Glutamatergic neuron (in vitro differentiated cells): Measurements from ENCODE around the gene CD3G. TPM values are rescaled to one million over a fixed set of nuclear protein-coding genes. Genes with fewer than 3 reads are reported as not detected.
A peak's percentile ranks its signal among the peaks of the same experiment; 100 is the strongest.

Experiments used
- DNase-seq: peaks from one replicate; pipeline ENCODE4 v3.0.0; 2022
- H3K27ac Mint-ChIP-seq: one replicate; pipeline ENCODE4 v1.8.0; 2020; ENCODE audit warnings: mild to moderate bottlenecking, mixed read lengths, inconsistent platforms; ENCODE audit not compliant: unreplicated experiment
- H3K27me3 Mint-ChIP-seq: one replicate; pipeline ENCODE4 v1.8.0; 2020; ENCODE audit warnings: mild to moderate bottlenecking, moderate library complexity, mixed read lengths, inconsistent platforms; ENCODE audit not compliant: unreplicated experiment
- H3K36me3 Mint-ChIP-seq: one replicate; pipeline ENCODE4 v1.8.0; 2020; ENCODE audit warnings: mild to moderate bottlenecking, mixed read lengths, inconsistent platforms; ENCODE audit not compliant: unreplicated experiment
- H3K4me1 Mint-ChIP-seq: one replicate; pipeline ENCODE4 v1.8.0; 2020; ENCODE audit warnings: mild to moderate bottlenecking, low read depth, mixed read lengths, inconsistent platforms; ENCODE audit not compliant: unreplicated experiment
- H3K4me3 Mint-ChIP-seq: one replicate; pipeline ENCODE4 v1.8.0; 2020; ENCODE audit warnings: mild to moderate bottlenecking, mixed read lengths, inconsistent platforms; ENCODE audit not compliant: unreplicated experiment
- H3K9me3 Mint-ChIP-seq: one replicate; pipeline ENCODE4 v1.8.0; 2020; ENCODE audit warnings: mild to moderate bottlenecking, moderate library complexity, mixed read lengths, inconsistent platforms; ENCODE audit not compliant: unreplicated experiment
- CTCF ChIP-seq: fragments of 200-600 bp; sonication (generic); IDR thresholded peaks from one replicate; pipeline ENCODE4 v1.5.0; 2021; ENCODE audit not compliant: partially characterized antibody, unreplicated experiment
- total RNA-seq: library from RNA; stranded (reverse); fragmentation: NEBNext Ultra II Directional; extraction: Animal tissue kit (Norgen Biotek cat#: 25700); gene quantifications from one replicate; pipeline ENCODE4 v1.2.1, GENCODE V29; 2021; ENCODE audit not compliant: unreplicated experiment

CD3G gene
- total RNA-seq, 1 donor from 2014 or later, result 0.39 TPM

- DNase-seq, result no peak
- no peak for TF ChIP-seq CTCF
- Mint-ChIP-seq H3K4me3 (no peak overlapping the region), H3K36me3 (no peaks in the 10 kb centered on the region), H3K27ac (no peak overlapping the region), H3K27me3 (peaks cover 5% of the 10 kb centered on the region), H3K9me3 (peaks cover 5% of the 10 kb centered on the region), H3K4me1 (peaks cover 22% of the 10 kb centered on the region)
Measured at GRCh38 chr11:118310781-118311485, 33.2 kb upstream of the CD3G start.

GRCh38 chr11:118311518-118311917 is 32.6 kb upstream of the CD3G start:
- no peaks in the 10 kb centered on the region for H3K36me3 Mint-ChIP-seq
- TF ChIP-seq CTCF, result no peak
- no peak overlapping the region for H3K4me3 Mint-ChIP-seq
- no peak for DNase-seq
- H3K27ac Mint-ChIP-seq, result no peak overlapping the region
- peaks cover 9% of the 10 kb centered on the region for H3K27me3 Mint-ChIP-seq
- H3K9me3 Mint-ChIP-seq, result peaks cover 9% of the 10 kb centered on the region
- peaks cover 27% of the 10 kb centered on the region for H3K4me1 Mint-ChIP-seq

GRCh38 chr11:118312328-118312727 is 31.8 kb upstream of the CD3G start:
- H3K36me3 Mint-ChIP-seq, result no peaks in the 10 kb centered on the region

GRCh38 chr11:118313242-118313641 is 30.9 kb upstream of the CD3G start:
- Mint-ChIP-seq H3K36me3 (no peaks in the 10 kb centered on the region), H3K9me3 (peaks cover 9% of the 10 kb centered on the region), H3K27ac (no peak overlapping the region), H3K27me3 (peaks cover 9% of the 10 kb centered on the region), H3K4me3 (peak overlapping the region; percentile 65), H3K4me1 (peaks cover 27% of the 10 kb centered on the region)
- no peak for TF ChIP-seq CTCF
- DNase-seq, result no peak

More at GRCh38 chr11:118312328-118312727, 31.8 kb upstream of the CD3G start:
- H3K4me3 Mint-ChIP-seq, result no peak overlapping the region
- no peak overlapping the region for H3K27ac Mint-ChIP-seq
- peaks cover 27% of the 10 kb centered on the region for H3K4me1 Mint-ChIP-seq
- peaks cover 9% of the 10 kb centered on the region for H3K9me3 Mint-ChIP-seq
- DNase-seq, result no peak
- peaks cover 9% of the 10 kb centered on the region for H3K27me3 Mint-ChIP-seq
- TF ChIP-seq CTCF, result no peak

- peak overlapping the region; percentile 71 for H3K4me3 Mint-ChIP-seq
- H3K27me3 Mint-ChIP-seq, result peaks cover 9% of the 10 kb centered on the region
Measured at GRCh38 chr11:118314988-118315411, 29.1 kb upstream of the CD3G start.

More at GRCh38 chr11:118314988-118315411, 29.1 kb upstream of the CD3G start:
- no peak for TF ChIP-seq CTCF
- peaks cover 27% of the 10 kb centered on the region for H3K4me1 Mint-ChIP-seq
- H3K27ac Mint-ChIP-seq, result peak overlapping the region; percentile 91
- no peak for DNase-seq
- peaks cover 12% of the 10 kb centered on the region for H3K9me3 Mint-ChIP-seq
- no peaks in the 10 kb centered on the region for H3K36me3 Mint-ChIP-seq
